Stimulated activated CD8-positive, alpha-beta memory T cell treated with anti-CD3 and anti-CD28 coated beads, Interleukin-12 subunit alpha, Interleukin-12 subunit beta, amount 100 ng/mL, for 24 hours (primary cell): ENCODE results near the gene LMO4.

ENCODE experiments used
- DNase-seq: peaks from one replicate; pipeline ENCODE4 v3.0.0-alpha.2; 2020; ENCODE audit errors: extremely low read depth

The LMO4 gene

DNA sequence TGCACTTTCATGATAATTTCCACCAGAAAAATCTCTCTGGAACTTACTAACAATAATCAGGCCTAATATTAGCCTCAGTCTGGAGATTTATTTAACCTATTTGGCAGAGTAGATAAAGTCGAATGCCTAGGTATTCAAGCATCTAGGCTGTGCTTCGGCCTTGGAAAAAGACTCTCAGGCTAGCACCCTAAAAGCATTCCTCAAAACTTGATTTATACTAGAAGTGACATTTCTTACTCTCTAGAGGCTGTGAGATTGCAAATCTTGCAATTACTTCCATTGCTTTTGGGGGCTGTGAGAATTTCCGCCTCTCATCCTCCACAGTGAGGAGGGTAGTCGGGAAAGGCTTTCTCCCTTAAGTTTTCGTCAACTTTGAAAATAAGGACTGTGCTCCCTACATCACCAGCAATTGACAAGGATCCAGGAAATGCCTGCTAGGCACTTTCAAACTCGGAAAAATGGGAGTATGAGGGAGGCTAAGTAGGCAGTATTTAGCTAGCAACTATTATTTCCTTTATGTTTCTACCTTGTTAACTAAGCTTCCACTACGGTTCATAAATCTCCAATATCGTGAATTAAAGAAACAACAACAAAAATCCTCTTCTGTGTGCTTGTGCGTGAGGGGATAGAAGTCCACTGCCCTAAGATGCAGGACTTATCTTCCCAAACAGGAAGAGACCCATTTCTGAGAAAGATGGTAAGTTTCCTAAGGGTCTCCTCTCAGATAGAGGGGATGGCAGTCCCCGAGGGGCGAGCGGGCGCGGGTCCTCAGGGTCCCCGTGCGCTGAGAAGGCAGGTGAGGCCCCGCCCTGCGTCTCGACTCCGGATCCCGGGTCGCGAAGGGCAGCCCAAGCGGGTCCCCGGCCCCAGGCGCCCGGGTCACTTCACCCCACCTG lies 1.1 kb upstream of the LMO4 start:
- no peak for DNase-seq

DNA sequence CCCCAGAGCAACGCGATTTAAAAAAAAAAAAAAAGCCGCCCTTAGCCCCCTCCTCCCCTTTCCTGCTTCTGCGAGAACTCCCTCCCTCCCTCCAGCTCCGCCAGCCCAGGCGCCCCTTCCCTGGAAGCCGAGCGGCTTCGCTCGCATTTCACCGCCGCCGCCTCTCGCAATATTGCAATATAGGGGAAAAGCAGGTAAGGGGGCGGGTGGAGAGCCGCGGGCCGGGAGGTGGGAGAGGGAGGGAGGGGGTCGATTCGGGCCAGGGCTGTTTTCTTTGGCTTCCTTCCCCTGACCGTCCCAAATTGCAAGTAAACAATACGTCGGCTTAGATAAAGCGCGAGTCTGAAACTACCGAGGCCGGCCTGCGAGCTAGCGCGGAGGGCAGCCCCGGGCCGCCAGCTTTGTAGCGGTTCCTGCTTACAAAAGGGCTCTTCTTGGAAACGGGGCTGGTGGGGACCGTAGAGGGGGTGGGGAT lies 408 bp downstream of the LMO4 start:
- DNase-seq, result no peak

DNA sequence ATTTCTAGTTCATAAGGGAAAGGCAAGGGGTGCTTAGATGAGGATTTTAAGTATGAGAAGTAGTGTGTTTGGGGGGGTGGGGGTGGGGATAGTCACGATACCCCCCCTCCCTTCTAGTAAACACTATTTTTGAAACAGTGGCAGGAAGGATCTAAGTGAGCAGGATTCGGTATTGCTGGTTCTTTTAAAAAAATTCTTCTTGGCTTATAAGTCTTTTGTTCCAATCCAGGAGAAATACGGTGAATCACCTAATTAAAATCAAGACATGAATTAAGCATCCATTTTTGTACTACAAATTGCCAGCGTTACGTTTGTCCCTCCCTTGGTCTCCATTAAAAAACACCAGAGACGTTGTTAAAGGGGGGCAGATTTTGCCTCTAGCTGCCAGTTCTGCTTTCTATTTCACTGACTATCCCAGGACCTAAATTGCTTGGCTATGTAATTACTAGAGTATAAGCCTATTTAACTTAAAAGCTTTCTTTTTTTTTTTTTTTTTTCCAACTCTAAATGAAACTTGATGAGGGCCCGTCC lies 911 bp downstream of the LMO4 start:
- DNase-seq, result no peak

DNA sequence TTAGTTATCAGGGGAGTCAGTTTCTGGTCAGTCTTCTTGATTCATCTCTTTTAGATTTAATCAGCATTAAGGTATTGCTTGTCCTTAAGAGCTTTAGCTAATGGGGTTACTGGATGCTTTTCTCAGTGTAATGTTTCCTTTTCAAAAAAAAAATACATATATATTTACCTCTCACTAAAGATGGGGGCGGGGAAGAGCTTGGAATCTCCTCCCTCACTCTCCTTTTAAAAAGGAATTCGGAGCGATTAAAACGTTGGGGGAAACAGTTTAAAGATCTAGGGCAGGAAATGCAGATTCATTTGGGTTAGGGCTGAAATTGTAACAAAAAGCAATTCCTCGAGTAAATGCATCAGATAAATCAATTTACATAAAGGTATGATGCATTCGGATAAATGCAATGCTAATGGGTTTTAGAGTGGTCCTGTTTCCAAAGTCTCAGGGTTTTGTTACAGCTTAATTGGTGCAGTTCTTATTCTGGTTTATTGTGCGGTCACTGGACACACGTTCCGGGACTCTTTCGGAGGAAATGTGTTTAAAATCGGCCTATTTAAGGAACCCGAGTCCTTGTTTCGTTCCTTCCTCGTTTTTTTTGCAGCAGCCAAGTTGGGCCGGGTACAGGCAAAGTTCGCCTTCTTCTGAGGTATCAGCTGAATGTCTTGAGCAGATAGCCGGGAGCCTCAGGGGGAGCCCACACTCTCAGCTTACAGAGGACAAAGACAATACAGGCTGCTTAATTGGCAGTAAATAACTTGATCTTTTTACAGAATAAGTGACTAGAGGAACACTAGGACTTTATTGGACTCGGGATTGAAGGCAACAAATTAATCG lies 1.6 kb downstream of the LMO4 start:
- no peak for DNase-seq

DNA sequence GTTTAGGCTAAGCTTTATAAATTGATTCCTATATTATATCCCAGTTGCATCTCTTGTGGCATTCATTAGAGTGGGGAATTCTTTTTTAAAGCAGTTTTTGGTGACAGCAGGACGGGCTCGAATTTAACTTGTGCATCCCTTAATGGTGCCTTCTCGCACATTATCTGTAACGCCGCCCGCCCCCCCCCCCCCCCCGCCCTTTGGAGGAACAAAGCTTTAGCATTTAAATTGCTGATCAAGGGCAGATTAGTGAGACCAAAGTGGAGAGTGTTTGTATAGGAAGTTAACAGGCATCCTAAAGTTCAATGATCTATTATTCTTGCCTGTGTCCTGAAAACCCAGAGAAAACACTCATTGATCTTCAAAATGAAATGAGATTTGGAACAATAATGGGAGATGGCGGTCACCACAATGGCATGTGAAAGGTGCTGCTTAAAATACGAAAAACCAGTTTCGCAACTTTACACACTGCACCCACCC lies 2.2 kb downstream of the LMO4 start:
- DNase-seq, result no peak

DNA sequence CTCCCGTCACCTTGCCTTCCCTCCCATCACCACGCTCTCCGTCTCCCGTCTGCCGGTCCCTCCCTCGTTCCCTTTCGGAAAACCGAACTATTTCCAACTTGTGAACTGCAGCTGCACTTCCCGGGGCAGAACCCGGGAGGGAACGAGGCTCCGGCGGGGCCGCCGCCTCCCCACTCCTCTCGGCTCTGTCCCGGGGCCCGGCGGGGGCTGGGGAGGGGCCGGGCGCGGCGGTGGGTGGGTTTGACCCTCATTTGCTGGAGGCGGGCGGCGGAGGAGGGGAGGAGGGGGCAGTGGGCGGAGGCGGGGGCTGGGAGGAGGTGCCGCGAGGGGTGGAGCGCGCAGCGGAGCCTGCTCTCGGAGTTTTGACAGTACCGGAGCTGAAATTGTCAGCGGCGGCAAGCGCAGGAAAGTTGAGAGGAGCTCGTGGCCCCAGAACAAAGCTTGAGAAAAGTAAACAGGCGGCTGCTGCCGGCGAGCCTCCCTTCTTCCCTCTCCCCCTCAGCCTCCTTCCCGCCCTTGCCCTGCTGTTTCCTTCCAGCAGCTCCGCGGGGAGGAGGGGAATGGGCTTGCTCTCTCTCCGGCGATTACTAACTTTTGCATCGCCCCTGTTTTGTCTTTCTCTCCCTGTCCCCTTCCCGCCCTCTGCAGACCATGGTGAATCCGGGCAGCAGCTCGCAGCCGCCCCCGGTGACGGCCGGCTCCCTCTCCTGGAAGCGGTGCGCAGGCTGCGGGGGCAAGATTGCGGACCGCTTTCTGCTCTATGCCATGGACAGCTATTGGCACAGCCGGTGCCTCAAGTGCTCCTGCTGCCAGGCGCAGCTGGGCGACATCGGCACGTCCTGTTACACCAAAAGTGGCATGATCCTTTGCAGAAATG lies 2.9 kb downstream of the LMO4 start:
- no peak for DNase-seq

DNA sequence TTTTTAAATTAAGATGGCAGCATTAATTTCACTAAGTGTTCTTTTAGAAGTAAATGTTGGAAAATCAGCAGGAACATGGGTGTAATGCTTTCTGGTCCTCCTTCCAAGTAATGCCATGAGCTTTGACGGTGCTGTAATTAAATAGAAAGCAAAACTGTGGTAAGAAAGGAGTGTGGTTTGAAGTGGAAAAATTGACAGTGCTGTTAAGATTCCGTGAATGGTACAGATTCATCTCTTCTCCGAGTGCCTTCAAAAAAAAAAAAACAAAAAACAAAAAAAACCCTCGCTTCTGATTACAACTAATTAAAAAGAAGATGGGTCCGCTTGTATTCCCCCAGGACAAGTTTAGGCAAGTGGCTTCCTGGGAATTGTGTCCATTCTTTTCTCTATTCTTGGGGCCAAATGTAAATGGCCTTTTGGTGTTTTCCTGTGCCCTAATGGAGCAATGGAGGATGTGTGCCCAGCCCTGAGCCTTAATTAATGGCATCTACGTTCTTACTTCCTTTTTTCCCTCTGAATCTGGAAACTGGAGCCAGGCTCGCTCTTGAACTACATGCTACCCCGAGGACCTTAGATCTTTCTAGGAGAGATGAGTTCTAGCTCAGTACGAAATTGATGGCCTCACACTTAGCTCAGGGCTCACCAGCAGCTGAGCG lies 5.1 kb downstream of the LMO4 start:
- DNase-seq, result no peak

DNA sequence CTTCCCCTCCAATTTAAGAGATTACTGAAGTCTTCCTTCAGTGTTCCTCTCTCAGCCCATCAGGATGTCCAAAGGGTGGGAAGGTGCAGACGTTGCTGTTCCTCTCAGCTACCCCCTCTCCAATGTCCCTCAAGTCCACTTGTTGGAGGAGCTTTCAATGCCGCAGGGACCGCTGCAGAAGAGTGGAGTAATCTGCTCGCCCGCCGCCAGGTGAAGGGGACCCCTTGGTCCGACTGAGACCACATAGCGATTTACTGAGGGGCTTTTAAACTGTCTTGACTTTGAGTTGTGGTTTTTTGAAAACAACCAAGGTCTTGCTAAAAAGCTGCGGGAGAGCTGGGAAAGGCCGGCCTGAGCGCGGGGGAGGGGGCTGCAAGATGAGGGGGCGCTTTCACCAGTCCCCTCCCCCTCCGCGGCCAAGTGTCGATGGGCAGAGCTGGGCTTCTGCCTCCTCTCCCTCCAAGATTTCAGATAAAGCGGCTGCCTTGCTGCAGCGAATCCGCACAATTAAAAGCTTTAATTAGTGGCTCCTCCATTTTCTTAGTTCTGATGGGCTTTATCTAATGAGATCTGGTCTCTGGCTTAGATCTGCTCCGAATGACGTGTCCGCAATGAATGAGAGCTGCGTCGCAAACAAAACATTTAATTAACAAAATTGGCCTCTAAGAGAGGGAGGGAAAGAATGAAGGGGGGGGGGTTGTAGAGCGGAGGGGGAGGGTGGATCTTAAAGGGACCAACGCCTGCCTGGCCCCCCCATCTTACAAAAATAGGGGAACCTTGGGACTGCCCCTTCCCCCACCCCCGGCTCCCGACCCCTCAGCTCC lies 5.9 kb downstream of the LMO4 start:
- DNase-seq, result no peak

DNA sequence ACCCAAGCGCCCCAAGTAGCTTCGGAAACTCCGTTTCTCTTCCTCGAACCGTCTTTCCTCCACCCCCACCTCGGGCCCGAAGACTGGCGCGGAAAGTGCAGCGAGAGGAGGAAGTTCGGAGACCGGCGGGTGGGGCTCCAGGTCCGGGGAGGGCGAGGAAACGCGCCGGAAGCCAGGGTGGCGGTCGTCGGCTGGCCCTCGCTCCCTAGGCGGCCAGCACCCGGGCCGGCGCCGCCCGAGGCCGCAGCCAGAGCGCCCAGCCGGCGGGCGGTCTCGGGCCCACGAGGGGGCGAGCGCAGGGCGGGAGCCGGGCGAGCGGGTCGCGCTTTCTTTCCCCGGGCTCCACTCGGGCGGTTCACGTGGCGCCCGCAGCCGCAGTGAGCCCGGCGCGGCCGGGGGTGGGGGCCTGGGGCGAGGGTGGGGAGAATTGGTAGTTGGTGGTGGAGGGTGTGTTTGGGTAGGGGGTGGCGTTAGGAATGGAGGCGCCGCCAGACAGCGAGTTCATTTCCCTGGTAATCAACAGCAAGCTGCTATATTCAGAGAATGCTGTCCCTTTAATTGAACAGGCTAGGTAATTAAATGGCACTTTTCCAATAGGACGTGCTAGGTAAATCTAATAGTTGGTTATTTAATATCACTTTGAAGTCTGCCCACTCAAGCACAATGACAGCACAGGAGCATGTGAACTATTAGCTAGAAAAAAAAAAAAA lies 6.7 kb downstream of the LMO4 start:
- DNase-seq, result no peak

DNA sequence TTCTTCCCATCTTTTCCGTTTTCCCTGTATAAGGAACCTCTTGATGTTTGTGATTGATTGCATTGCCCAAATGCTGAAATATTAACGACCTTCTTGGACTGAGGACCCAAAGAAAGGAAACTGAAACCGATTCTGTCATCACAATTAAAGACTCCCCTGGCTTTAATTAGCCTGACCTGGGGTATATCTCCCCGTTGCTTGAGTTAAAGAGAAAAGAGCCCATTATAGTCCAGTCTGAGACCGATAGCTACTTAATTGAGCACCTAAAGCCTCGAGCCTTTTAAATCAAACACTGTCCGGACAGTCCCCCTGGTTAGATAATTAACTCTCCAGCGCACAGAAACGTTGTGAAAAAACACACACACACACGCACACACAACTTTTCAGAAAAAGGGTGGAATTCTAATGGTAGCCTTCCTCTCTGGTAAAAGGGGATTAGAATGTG lies 8.0 kb downstream of the LMO4 start:
- DNase-seq, result no peak

DNA sequence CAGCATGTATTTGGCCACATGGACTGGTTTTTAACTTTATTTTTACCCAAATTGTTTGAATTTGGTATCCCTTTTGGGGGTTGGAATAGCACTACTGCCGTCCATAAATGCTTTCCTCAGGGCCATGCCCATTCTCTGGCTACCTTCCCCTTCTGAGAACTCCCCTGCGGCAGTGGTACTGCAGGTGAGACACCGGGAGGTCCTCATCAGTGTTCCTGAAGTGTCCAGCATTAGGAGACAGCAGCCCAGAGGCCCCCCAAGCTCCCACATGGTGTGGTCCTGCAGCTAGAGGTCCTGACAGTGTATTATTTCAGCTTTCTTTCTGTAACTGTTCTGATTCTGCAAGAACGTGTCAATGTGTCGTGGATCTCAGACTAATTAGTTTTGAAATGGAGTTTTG lies 8.9 kb downstream of the LMO4 start:
- no peak for DNase-seq

DNA sequence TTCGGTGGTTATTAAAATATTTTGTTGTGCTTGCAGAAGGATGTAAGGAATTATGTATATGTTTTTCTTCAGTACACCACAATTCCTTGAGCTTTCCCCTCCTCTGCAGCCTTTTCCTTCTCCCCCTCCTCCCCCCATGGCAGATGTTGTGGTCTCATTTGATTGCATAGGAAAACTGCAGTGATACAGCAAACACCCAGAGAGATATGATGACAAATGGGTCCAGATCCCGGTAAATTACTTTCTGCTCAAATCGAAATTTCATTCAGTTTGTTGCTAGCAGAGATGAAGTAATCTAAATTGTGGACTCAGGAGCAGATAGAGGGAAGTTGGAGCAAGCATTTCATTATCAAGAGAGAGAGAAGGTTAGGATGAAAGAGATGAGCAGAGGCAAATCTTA lies 9.9 kb downstream of the LMO4 start:
- DNase-seq, result no peak

DNA sequence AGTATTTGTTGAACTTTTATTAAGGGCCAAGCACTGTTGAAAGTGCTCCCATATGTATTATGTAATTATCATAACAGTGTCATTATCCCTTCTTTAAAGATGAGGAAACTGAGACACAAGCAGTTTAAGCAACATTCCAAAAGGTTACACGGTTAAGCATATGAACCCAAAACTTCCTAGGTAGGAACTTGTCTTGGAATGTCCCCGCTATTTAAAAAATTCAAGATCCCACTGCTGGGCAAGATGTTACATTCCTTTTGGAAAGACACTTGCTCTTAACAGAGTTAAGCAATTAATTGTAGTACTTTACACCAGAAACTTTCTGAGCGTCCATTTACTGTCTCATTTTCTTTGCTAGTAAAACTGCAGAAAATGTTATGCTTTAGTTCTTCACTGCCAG lies 15.6 kb downstream of the LMO4 start:
- no peak for DNase-seq

DNA sequence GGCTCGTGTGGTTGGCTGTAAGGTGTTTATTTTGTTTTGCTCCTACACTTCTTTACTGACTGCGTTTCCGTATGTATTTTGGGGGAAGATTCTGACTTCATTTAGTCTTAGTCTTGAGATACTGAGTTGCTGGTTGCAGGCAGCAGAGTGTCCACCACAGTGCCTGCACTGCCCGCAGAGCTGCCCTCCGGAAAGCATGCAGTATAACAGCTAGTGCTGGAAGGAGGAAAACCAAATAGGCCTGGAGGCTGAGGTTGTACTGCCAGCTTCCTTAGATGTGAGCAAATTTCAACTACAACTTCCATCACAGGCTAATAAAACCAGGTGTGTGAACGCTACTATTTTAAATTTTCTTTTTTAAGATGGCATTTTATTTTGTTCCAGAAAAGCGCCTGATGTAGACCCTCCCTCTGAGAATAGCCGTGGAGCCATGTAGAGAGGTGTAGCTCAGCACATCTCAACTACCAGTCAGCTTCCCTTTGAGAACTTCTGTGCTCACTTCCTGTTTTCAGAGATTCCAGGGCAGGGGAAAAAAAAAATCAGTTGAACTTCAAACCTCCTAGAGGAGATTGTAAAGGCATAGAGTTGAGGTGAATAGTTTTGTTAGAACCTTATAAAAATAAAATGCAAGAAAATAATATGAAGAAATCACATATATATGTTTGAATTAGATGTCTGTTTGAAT lies 17.6 kb downstream of the LMO4 start:
- no peak for DNase-seq

DNA sequence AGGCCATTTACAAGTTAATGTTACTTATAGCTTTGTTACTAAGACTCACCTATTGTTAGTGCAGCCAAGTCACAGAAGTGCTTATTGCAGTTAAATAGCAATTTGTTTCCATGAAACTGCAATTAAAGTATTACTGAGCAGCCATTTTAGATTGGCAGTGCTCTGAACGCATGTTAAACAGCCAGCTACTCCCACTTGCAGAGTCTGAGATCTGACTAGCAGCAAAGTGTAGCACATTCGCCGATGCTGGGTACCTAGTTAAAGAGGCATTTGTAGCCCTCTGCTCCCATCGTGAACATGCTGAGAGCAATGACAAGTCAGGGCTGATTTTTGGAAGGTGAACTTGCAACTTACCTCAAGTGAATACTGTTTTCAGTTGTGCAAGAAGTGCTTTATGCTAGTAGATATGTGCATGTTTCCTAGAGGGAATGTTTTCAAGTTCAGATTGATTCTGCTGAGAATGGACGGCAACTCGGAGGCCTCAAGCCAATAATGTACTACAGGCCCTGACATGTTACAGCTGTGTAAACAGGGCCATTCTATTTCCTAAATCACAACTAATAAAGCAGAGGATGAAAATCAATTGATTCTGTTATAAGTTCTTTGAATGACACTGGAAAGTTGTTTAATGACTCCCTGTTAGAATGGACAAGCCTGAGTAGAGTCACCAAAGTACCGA lies 19.8 kb downstream of the LMO4 start:
- no peak for DNase-seq

DNA sequence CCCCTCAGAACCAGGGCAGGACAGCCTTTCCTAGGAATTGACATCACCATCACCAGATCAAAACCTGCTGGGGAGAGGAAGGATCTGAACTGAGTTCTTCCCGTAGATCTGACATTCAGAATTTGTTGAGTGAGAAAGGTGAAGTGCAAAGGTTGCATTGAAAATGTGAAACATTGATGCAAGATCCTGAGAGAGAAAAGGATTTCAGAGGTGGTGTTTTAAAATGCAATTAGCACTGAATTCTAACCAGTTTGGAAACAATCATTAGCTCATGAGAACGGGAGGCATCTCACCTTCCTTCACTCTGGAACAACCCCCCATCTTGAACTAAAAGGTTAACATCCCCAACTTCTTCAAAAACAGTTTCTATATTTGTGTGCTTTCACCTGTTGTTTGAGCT lies 20.4 kb downstream of the LMO4 start:
- DNase-seq, result no peak

DNA sequence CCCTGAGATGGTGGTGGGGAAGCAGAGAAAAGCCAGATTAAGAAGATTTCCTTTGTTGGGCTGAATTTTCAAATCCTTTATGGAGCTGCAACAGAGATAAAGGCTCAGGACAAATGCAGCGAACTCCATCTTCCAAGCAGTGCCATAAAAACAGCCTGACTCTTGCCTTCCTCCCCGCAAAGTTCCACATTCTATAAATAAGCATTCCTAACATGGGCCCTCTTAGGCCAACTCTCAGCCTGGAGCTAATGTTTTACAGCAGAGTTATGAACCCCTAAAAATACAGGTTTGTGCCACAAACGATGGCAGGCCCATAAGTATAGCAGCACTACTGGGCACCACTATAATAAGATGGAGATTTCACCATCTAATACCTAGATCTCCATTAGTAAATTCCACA lies 27.2 kb downstream of the LMO4 start:
- no peak for DNase-seq

DNA sequence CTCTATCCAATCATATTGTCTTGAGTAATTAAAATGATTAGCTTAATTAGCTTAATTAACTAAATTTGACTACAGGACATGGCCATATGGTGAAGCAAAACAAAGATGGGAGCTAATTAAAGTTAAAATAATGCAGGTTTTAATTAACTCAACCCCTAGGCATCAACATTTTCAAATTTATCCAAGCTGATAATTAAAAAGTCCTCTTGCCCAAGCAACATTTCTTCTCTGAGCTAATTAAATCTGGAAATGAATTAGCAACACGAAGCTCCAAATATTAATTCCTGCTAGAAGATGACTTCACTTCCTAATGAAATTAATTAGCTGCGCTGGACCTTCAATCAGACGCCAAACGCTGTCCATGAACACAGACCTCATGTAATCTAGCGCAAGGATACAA lies 27.9 kb downstream of the LMO4 start:
- no peak for DNase-seq
